Hepatocyte (in vitro differentiated cells): ENCODE measurements around the gene CMSS1.

ENCODE experiments used
- CTCF ChIP-seq: fragments of 200-600 bp; sonication (generic); IDR thresholded peaks from 2 replicates; pipeline ENCODE4 v1.5.1; 2016; ENCODE audit warnings: antibody characterized with exemption, mild to moderate bottlenecking; ENCODE audit not compliant: poor library complexity
- EZH2 ChIP-seq: fragments of 200-600 bp; sonication (generic); IDR thresholded peaks from 2 replicates; pipeline ENCODE4 v1.6.1; 2016; ENCODE audit warnings: antibody characterized with exemption, mild to moderate bottlenecking, borderline replicate concordance
- EZH2phosphoT487 ChIP-seq: fragments of 200-600 bp; sonication (generic); IDR thresholded peaks from one replicate; pipeline ENCODE4 v1.6.1; 2018; ENCODE audit warnings: antibody characterized with exemption, mild to moderate bottlenecking, low read depth, moderate library complexity; ENCODE audit not compliant: unreplicated experiment, severe bottlenecking

DNA sequence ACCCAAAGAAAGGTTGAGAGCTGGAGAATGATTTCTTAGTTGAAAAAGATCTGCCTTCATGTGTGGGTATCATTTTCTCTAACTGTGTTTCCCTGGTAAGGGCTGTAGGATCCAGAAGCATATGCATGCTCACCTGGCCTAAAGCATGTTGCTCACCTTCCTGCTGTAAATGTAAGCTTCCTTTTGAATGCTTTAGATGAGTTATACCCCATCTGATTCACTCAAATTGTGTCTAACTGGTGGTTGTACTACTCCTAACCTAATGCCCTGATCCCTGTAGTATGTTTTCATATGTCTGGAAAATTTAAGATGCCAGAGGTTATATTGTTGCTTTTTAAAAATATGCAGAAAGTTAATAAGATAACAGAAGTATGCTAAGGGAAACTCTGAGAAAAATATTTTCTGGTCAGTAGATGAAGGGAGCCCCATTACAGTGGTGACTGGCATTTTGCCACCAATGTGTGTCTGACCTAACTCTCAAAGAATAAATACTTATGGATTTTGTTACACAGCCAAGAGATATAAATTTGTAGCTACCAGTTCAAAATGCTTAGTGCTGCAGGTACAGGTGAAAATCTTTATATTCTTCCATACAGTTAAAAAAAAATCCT, 289.0 kb downstream of the CMSS1 start:
- TF ChIP-seq EZH2 (no peak), CTCF (no peak), EZH2phosphoT487 (no peak)
